PC-9 (cell line): Measurements from ENCODE around the gene FPGS.

Experiments
- CTCF ChIP-seq: fragments of 200-600 bp; sonication (generic); conservative IDR thresholded peaks from 2 replicates; pipeline ENCODE4 v1.6.1; 2017; ENCODE audit warnings: mixed run types, antibody characterized with exemption, mild to moderate bottlenecking, moderate library complexity
- EZH2 ChIP-seq: fragments of 200-600 bp; sonication (generic); IDR thresholded peaks from 2 replicates; pipeline ENCODE4 v1.8.0; 2017; ENCODE audit warnings: antibody characterized with exemption, low read depth

GRCh38 chr9:127769929-127770582 is 32.6 kb upstream of the FPGS start:
- no peak for TF ChIP-seq CTCF
- no peak for TF ChIP-seq EZH2
